PC-3 (cell line): ENCODE data around the gene TIMM44.

Experiments used
- EZH2 ChIP-seq: fragments of 300-600 bp; sonication (generic); IDR thresholded peaks from one replicate; pipeline ENCODE4 v1.6.1; 2017; ENCODE audit warnings: antibody characterized with exemption, mild to moderate bottlenecking, low read length; ENCODE audit not compliant: unreplicated experiment
- EZH2phosphoT487 ChIP-seq: fragments of 300-600 bp; sonication (generic); IDR thresholded peaks from 2 replicates; pipeline ENCODE4 v1.6.1; 2018; ENCODE audit warnings: mild to moderate bottlenecking, antibody characterized with exemption, low read length, borderline replicate concordance
- TF ChIP-seq, protein P1 (sequence below): fragments of 300-600 bp; sonication (generic); conservative IDR thresholded peaks from 2 replicates; pipeline ENCODE4 v1.5.1; 2017; ENCODE audit warnings: antibody characterized with exemption, low read depth, mild to moderate bottlenecking, low read length

DNA sequence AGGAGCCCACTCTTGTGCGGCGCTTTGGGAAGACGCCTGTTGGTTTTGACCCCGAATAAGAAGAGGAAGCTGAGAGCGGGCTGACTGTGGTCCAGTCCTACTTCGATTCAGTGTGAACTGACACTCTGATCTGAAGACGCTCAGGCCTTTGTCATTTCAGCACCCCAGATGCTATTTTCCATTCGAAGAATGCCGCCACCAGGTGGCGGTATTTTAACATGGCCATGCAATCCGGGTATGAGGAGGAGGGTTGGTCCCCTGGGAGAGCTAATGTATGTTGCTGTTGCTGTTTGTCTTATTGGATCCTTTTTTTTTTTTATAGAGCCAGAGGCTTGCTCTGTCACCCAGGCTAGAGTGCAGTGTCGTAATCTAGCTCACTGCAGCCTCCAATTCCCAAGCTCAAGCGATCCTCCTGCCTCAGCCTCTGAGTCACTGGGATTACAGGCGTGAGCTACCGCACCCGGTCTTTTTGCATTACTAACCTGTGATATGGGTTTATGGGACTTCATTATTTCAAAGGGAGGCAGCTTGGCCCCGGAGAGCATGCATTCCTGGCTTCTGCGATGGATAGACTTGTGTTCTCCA is 803 bp upstream of the TIMM44 start:
- no peak for TF ChIP-seq EZH2
- TF ChIP-seq, protein P1, sequence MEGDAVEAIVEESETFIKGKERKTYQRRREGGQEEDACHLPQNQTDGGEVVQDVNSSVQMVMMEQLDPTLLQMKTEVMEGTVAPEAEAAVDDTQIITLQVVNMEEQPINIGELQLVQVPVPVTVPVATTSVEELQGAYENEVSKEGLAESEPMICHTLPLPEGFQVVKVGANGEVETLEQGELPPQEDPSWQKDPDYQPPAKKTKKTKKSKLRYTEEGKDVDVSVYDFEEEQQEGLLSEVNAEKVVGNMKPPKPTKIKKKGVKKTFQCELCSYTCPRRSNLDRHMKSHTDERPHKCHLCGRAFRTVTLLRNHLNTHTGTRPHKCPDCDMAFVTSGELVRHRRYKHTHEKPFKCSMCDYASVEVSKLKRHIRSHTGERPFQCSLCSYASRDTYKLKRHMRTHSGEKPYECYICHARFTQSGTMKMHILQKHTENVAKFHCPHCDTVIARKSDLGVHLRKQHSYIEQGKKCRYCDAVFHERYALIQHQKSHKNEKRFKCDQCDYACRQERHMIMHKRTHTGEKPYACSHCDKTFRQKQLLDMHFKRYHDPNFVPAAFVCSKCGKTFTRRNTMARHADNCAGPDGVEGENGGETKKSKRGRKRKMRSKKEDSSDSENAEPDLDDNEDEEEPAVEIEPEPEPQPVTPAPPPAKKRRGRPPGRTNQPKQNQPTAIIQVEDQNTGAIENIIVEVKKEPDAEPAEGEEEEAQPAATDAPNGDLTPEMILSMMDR, result peak; percentile 98
- TF ChIP-seq EZH2phosphoT487, result no peak
